Right lobe of liver (tissue), 4 donors: Measurements from ENCODE around the gene TMEM41A.

Experiments used
- CTCF ChIP-seq, 4 donors: fragments of 200-600 bp in 3 of 4; fragments of 450-650 bp in 1 of 4; IDR thresholded peaks; one replicate each; pipeline versions ENCODE4 v1.5.1 to v1.8.0; 2016 to 2022; ENCODE audit warnings: antibody characterized with exemption in 4 of 4, mild to moderate bottlenecking in 2 of 4
- POLR2A ChIP-seq: fragments of 450-650 bp; IDR thresholded peaks from one replicate; pipeline ENCODE4 v1.6.1; 2017; ENCODE audit warnings: antibody characterized with exemption, mild to moderate bottlenecking
- donor health status: DM: no; HTN: no; CAD: no.
- donor health status: DM: no; HTN: no; CAD: no.
- donor health status: DM: no; HTN: yes; CAD: no.

- TF ChIP-seq CTCF (IDR thresholded peaks at IDR 0.05): no peak
- TF ChIP-seq POLR2A: no peak
These were observed 58.9 kb downstream of the TMEM41A start for GRCh38 chr3:185439745-185440466.
